HG02870 (cell line): ENCODE data around the gene SPTBN2.
"Not testable (repeated sequence)": the region's sequence is repeated elsewhere in the genome, so short reads cannot be mapped to it uniquely, and the experiment has no call there.

Experiments used
- ATAC-seq: cut with Tn5 transposase; IDR thresholded peaks from one replicate; pipeline ENCODE4 v1.9.1; 2021; ENCODE audit warnings: mild to moderate bottlenecking, moderate library complexity; ENCODE audit not compliant: unreplicated experiment

Gene SPTBN2

GRCh38 chr11:66725114-66725513 is 3.9 kb downstream of the SPTBN2 start:
- no peak for ATAC-seq

DNA sequence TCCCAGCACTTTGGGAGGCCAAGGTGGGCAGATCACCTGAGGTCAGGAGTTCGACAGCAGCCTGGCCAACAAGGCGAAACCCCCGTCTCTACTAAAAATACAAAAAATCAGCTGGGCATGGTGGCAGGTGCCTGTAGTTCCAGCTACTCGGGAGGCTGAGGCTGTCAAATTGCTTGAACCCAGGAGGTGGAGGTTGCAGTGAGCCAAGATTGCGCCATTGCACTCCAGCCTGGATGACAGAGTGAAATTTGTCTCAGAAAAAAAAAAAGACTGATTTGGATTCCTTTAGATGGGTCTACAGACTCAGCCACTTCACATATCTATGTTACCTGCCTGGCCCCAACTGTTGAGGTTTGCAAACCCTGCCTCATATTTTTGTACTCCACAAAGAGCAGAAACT is 4.8 kb downstream of the SPTBN2 start:
- ATAC-seq = not testable (repeated sequence)

DNA sequence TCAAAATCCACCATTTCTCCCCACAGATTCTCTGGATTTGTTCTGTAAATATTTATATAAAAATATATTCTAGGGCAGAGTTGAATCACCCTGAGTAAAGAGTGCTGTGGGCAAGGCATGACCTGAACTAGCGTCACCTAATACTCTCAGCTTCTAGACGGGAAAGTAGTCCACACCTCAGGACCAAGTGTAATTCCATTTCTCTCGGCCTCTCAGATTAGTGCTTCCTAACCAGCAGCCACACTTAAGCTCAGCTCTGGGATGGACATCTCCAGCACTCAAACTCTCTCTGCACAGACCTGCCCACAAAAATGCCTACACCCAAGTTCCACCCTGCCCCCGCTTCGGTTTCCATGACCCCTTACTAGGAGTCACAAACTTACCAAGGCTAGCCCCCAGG is 5.3 kb downstream of the SPTBN2 start:
- ATAC-seq = no peak

GRCh38 chr11:66722745-66723651 is 6.0 kb downstream of the SPTBN2 start:
- no peak for ATAC-seq

DNA sequence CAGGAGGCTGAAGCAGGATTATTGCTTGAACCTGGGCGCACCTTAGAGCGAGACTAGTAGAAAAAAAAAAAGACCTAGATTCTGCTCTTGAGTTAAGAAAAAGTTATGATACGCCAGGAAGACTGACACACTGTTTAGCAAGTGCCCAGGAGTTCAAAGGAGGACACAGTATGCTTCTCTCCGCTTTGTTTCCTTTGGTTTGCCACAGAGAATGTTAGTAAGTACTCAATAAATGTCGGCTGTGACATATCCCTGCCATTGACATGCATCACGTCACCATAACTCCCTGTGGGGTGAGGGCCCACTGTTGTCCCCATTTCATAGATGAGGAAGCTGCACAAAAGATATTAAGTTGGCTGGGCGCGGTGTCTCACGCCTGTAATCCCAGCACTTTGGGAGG is 7.1 kb downstream of the SPTBN2 start:
- ATAC-seq = no peak

- no peak for ATAC-seq
These were observed 8.0 kb downstream of the SPTBN2 start for GRCh38 chr11:66720899-66721470.

GRCh38 chr11:66720223-66720898 is 8.7 kb downstream of the SPTBN2 start:
- no peak for ATAC-seq

DNA sequence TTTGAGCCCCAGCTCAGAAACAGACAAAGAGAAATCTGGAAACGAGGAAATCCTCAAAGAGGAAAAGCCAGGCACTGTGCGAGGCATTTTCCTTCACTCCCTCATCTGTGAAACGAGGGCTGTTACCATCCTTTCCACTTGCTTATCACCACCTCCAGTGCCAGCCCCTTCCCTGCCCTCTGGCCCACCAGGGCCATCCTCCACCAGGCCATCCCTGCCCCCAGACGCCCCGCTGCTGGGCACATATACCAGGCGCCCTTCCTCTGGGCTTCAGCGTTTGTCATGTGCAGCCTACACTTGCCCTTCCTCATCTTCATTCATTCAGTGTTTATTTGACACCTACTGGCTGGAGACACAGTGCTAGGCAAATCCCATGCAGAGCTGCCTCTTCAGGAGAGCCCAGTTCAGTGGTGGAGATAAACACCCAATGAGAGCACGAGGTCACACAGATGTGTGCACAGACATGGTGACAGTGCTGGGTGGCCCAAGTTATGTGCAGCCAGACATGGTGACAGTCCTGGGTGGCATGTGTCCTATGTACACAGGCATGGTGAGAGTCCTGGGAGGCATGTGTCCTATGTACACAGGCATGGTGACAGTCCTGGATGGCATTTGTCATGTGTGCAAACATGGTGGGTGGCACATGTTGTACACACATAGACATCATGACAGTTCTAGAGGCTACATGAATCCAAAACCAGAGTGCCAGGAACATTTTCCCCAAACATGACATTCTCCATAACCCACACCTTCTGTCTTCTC is 9.7 kb downstream of the SPTBN2 start:
- no peak for ATAC-seq

GRCh38 chr11:66718320-66718971 is 10.6 kb downstream of the SPTBN2 start:
- no peak for ATAC-seq

- ATAC-seq = no peak
These were observed 11.1 kb downstream of the SPTBN2 start for GRCh38 chr11:66717925-66718319.

DNA sequence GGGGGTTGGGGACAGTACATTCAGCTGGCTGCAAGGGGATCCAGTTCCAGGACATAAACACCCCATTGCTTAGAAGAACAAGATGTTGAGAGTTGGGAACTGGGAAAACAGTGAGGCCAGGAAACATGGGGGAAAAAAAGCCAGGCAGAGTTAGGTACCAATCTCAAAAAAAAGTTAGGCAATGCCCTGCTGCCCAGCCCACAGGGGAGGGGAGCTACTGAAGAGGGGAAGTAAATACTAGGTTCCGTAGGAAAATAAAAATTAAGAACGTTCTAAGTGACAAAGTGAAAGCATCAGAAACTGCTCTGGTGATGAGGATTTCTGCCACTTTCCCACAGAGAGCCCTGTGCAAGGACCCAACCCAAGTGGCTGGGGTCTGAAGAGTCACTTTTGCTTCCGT is 12.0 kb downstream of the SPTBN2 start:
- ATAC-seq = no peak

DNA sequence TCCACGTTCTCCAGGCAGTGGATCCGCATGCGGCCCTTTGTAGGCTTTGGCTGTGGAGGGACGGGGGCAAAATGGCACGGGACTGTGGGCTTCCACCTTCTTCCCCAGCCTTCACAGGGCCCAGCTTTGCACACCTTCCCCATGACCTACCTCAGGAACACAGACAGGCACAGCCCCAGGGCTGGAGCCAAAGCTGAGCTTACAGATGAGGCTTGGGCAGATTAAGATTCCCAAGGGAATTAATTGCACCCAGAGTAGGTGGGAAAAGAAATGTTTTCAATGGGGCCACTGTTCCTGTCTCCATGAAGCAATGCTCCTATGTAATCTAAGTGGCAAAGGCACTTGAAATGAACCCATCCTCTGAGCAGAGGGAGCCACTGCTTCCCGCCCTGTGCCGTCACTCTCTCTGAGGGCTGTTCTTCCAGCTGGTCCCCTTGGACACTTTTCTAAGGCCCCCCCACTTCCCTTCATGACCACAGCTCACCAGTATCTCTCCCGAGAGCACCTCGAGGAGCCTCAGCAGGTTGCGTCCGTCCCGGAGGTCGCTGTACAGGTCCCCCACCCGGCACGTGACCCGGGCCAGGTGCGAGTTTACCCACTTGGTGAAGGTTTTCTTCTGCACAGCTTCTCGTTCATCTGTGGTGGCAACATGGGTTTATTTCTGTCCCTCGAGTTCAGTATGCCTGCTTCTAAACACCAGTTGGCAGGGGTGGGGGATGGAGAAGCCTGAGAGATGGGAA is 13.5 kb downstream of the SPTBN2 start:
- ATAC-seq = no peak

GRCh38 chr11:66713746-66714480 is 15.1 kb downstream of the SPTBN2 start:
- ATAC-seq = no peak

DNA sequence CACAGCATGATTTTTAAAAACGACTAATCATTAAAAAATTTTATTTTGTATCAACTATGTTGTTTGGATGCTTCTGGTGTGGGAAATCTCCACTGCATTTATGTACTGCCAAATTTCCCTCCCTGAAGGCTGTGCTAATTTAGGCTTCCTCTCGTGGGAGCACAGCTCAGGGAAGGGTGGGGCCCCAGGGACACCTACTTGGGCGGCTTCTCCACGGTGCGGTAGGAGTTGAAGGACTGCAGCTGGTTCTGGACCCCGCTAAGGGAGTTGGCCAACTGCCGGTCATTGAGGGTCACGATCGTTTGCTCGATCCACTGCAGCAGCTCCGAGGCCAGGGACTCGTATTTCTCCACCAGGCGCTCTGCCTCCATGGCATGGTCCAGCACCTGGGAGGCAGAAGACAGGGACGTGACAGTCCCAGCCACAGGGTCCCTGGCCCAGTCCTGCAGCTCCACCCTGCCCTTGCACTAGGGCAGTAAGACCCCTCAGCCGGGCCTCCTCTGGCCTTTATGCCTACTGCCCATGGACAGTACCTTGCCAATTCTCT is 18.6 kb downstream of the SPTBN2 start:
- ATAC-seq = no peak

DNA sequence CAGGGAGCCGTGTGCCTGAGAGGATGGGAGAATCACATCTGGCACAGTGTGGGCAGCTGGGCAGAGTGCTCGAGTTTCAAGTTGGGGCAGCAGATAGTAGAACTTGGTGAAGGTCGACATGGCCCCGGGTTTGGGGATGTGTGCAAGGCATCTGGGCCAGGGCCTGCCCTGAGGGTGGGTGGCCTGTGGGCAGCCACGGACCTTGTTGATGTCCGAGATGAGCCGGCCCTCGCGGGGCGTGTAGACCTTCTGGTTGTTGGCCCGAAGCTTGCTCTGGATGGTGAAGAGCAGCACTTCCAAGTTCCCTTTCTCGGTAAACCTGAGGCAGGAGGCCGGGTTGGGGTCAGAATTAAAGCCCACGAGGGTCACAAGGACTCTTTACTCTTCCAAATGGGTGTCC is 20.3 kb downstream of the SPTBN2 start:
- ATAC-seq = no peak

GRCh38 chr11:66708094-66708493 is 20.9 kb downstream of the SPTBN2 start:
- ATAC-seq = no peak

- no peak for ATAC-seq
These were observed 21.5 kb downstream of the SPTBN2 start for GRCh38 chr11:66707486-66707885.

- ATAC-seq = no peak
These were observed 22.0 kb downstream of the SPTBN2 start for GRCh38 chr11:66706989-66707388.
